GM23248 (cell line): ENCODE results near the gene SPSB3. TPM values are rescaled to one million over a fixed set of nuclear protein-coding genes. Genes with fewer than 3 reads are reported as not detected.

Source experiments
- DNase-seq: peaks from one replicate; pipeline ENCODE4 v3.0.0-alpha.2; 2015
- H2AFZ ChIP-seq: fragments of 200-600 bp; sonication (generic); 2 replicates; pipeline ENCODE4 v1.6.1; 2016; ENCODE audit warnings: antibody characterized with exemption
- H3F3A ChIP-seq: fragments of 200-600 bp; sonication (generic); 2 replicates; pipeline ENCODE4 v1.6.1; 2016; ENCODE audit warnings: mild to moderate bottlenecking, antibody characterized with exemption, mixed run types; ENCODE audit not compliant: insufficient read depth
- H3K27ac ChIP-seq: fragments of 200-600 bp; sonication (generic); 2 replicates; pipeline ENCODE4 v1.5.1; 2016; ENCODE audit warnings: mild to moderate bottlenecking
- H3K27me3 ChIP-seq: fragments of 200-600 bp; sonication (generic); replicated peaks from 2 replicates; pipeline ENCODE4 v1.6.1; 2016; ENCODE audit warnings: mild to moderate bottlenecking; ENCODE audit not compliant: insufficient read depth
- H3K36me3 ChIP-seq: fragments of 200-600 bp; sonication (generic); 2 replicates; pipeline ENCODE4 v1.6.1; 2016; ENCODE audit warnings: low read depth, mild to moderate bottlenecking
- H3K4me1 ChIP-seq: fragments of 200-600 bp; sonication (generic); 2 replicates; pipeline ENCODE4 v1.6.1; 2016; ENCODE audit warnings: mild to moderate bottlenecking; ENCODE audit not compliant: insufficient read depth
- H3K4me2 ChIP-seq: fragments of 200-600 bp; sonication (generic); one replicate; pipeline ENCODE4 v1.6.1; 2016; ENCODE audit warnings: mild to moderate bottlenecking; ENCODE audit not compliant: unreplicated experiment
- H3K4me3 ChIP-seq: fragments of 200-600 bp; sonication (generic); 2 replicates; pipeline ENCODE4 v1.5.1; 2016; ENCODE audit warnings: mild to moderate bottlenecking
- H3K79me2 ChIP-seq: fragments of 200-600 bp; sonication (generic); 2 replicates; pipeline ENCODE4 v1.6.1; 2016; ENCODE audit warnings: mild to moderate bottlenecking; ENCODE audit not compliant: insufficient read depth
- H3K9ac ChIP-seq: fragments of 200-600 bp; sonication (generic); 2 replicates; pipeline ENCODE4 v1.6.1; 2016; ENCODE audit warnings: mild to moderate bottlenecking
- H3K9me2 ChIP-seq: fragments of 200-600 bp; sonication (generic); 2 replicates; pipeline ENCODE4 v1.6.1; 2016; ENCODE audit warnings: mixed run types, mild to moderate bottlenecking, moderate library complexity; ENCODE audit not compliant: insufficient read depth
- H3K9me3 ChIP-seq: fragments of 200-600 bp; sonication (generic); one replicate; pipeline ENCODE4 v1.6.1; 2017; ENCODE audit warnings: low read depth
- H4K20me1 ChIP-seq: fragments of 200-600 bp; sonication (generic); 2 replicates; pipeline ENCODE4 v1.6.0; 2016; ENCODE audit not compliant: insufficient read depth
- EZH2 ChIP-seq: fragments of 200-600 bp; sonication (generic); IDR thresholded peaks from 2 replicates; pipeline ENCODE4 v1.6.1; 2018; ENCODE audit warnings: antibody characterized with exemption, mild to moderate bottlenecking; ENCODE audit not compliant: insufficient read depth, poor library complexity, severe bottlenecking
- EZH2phosphoT487 ChIP-seq: fragments of 200-600 bp; sonication (generic); IDR thresholded peaks from 2 replicates; pipeline ENCODE4 v1.6.1; 2018; ENCODE audit warnings: antibody characterized with exemption, moderate library complexity, mild to moderate bottlenecking, low read depth; ENCODE audit not compliant: insufficient read depth
- WGBS, 2 experiments: methylation state at CpG; one replicate each; pipeline ENCODE4 v1.1.6; 2015 to 2017; ENCODE audit warnings: low lambda C conversion rate in 2 of 2, low coverage in 1 of 2; ENCODE audit errors: missing lambda C conversion rate in 2 of 2; 5-methylcytosine and 5-hydroxymethylcytosine counted together
- in situ Hi-C: fragments of 300-500 bp; cut with MboI; formaldehyde crosslinking; loops from 2 replicates; pipeline ENCODE4 v1.15.0; 2020
- polyA plus RNA-seq: library from polyadenylated mRNA; unstranded; fragments of >200 nt; fragmentation: Nextera tagmentation; extraction: Ambion mirVana; gene quantifications from 2 replicates; pipeline ENCODE4 v1.2.1, GENCODE V29; 2016
- total RNA-seq: library from RNA; depleted of rRNA; stranded (reverse); fragments of >200 nt; shearing (Covaris generic); gene quantifications from 2 replicates; pipeline ENCODE4 v1.2.3, GENCODE V29; 2014

Gene SPSB3
- total and polyA plus RNA-seq, 2 experiments from 2014 or later, result 35.3 to 35.6 TPM

GRCh38 chr16:1791256-1791942 is 9.0 kb upstream of the SPSB3 start:
- Histone ChIP-seq H3K79me2 (peaks cover 11% of the 10 kb centered on the region), H3K4me2 (no peak overlapping the region), H3K4me3 (no peak overlapping the region), H2AFZ (no peak overlapping the region), H3K27ac (no peak overlapping the region), H3K4me1 (no peaks in the 10 kb centered on the region), H3K36me3 (no peaks in the 10 kb centered on the region; the same call in 1 of the 2 replicates), H3K9ac (no peak overlapping the region), H4K20me1 (no peaks in the 10 kb centered on the region), H3K27me3 (no peaks in the 10 kb centered on the region), H3K9me2 (no peaks in the 10 kb centered on the region), H3K9me3 (no peaks in the 10 kb centered on the region), H3F3A (no peaks in the 10 kb centered on the region)
- no peak for DNase-seq
- TF ChIP-seq EZH2phosphoT487, result no peak
- no peak for TF ChIP-seq EZH2
- WGBS, 2 experiments, result 95 to 96% methylated on average over 46 to 53 of the region's 53 CpGs
- in situ Hi-C loops, result no loop called here

DNA sequence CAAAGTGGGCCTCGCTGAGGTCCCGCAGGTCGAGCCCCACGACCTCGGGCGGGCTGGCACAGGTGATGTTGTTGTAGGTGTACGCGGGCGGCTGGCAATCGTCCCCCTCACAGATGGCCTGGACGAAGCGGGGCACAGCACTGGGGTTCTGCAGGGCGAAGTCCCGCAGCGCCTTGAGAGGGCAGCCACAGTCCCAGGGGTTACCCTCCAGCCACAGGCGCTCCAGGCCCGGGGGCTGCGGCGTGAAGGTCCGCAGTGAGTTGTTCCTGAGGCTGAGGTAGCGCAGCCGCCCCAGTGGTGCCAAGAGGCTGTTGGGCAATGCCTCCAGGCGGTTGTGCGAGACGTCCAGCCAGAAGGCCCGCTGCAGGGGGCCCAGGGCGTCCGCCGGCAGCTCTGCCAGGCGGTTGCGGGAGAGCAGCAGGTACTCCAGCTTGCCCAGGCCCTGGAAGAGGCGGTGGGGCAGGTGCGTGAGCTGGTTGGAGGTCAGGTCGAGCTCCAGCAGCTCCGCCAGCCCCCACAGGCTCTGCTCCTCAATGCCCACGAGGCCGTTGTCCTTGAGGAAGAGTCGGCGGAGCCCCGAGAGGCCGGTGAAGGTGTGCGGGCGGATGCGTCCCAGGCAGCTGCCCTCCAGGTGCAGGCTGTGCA is 8.4 kb upstream of the SPSB3 start:
- Histone ChIP-seq H3F3A (no peaks in the 10 kb centered on the region), H3K9ac (no peak overlapping the region), H3K27ac (no peak overlapping the region), H3K79me2 (peaks cover 18% of the 10 kb centered on the region), H3K9me2 (no peaks in the 10 kb centered on the region), H3K4me1 (no peaks in the 10 kb centered on the region), H2AFZ (no peak overlapping the region), H4K20me1 (no peaks in the 10 kb centered on the region), H3K36me3 (no peaks in the 10 kb centered on the region; the same call in 1 of the 2 replicates), H3K4me2 (no peak overlapping the region), H3K4me3 (no peak overlapping the region), H3K9me3 (no peaks in the 10 kb centered on the region), H3K27me3 (no peaks in the 10 kb centered on the region)
- in situ Hi-C loops, result no loop called here
- no peak for TF ChIP-seq EZH2
- TF ChIP-seq EZH2phosphoT487, result no peak
- WGBS, 2 experiments, result 96% methylated on average over 39 to 44 of the region's 44 CpGs
- DNase-seq, result no peak

GRCh38 chr16:1790261-1790610 is 7.9 kb upstream of the SPSB3 start:
- no peak for DNase-seq
- Histone ChIP-seq H3K9me3 (no peaks in the 10 kb centered on the region), H3K79me2 (peaks cover 23% of the 10 kb centered on the region), H2AFZ (no peak overlapping the region), H3K27ac (no peak overlapping the region), H3K36me3 (no peaks in the 10 kb centered on the region; the same call in 1 of the 2 replicates), H3K9ac (no peak overlapping the region), H3F3A (no peaks in the 10 kb centered on the region), H3K4me3 (no peak overlapping the region), H3K4me1 (no peaks in the 10 kb centered on the region), H3K4me2 (no peak overlapping the region), H3K9me2 (no peaks in the 10 kb centered on the region), H3K27me3 (no peaks in the 10 kb centered on the region), H4K20me1 (no peaks in the 10 kb centered on the region)
- in situ Hi-C loops, result no loop called here
- TF ChIP-seq EZH2phosphoT487, result no peak
- WGBS, 2 experiments, result 85% methylated on average over 15 of the region's 15 CpGs

- Histone ChIP-seq H3K36me3 (no peaks in the 10 kb centered on the region; the same call in 1 of the 2 replicates), H3K4me3 (no peak overlapping the region), H3F3A (no peaks in the 10 kb centered on the region), H4K20me1 (no peaks in the 10 kb centered on the region), H3K9me2 (no peaks in the 10 kb centered on the region), H3K4me1 (no peaks in the 10 kb centered on the region), H3K27me3 (no peaks in the 10 kb centered on the region), H2AFZ (no peak overlapping the region), H3K4me2 (no peak overlapping the region), H3K27ac (no peak overlapping the region), H3K9ac (no peak overlapping the region), H3K9me3 (no peaks in the 10 kb centered on the region), H3K79me2 (peaks cover 28% of the 10 kb centered on the region)
- WGBS, 2 experiments, result 87 to 90% methylated on average over 10 to 23 of the region's 25 CpGs
- TF ChIP-seq EZH2phosphoT487 (no peak), EZH2 (no peak)
- in situ Hi-C loops, result no loop called here
- DNase-seq, result no peak
These were observed 7.3 kb upstream of the SPSB3 start for GRCh38 chr16:1789643-1790045.
